ENCODE data around the gene ALPI. TPM values are rescaled to one million over a fixed set of nuclear protein-coding genes. Genes with fewer than 3 reads are reported as not detected.

ALPI gene
- total RNA-seq, 1 experiment from 2014 or later: not detected

DNA sequence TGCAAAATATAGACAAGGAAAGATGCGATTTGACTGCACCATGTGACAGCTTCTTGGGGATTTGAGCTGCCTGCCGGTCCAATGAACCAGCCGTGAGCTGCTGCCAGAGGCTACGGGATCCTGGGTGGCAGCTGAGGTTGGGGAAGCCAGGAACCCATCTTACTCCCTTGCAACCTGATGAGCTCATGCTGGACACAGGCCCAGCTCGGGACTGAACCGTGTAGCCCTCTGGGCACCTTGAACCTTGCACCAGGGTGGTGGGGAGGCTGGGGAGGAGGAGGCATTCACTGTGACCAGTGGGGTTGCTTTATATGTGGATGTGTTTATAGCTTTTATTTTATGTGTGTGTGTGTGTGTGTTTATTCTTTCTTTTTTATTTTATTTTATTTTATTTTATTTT lies 9.1 kb downstream of the ALPI start (continued):
- TF ChIP-seq ZNF274 (IDR thresholded peaks at IDR 0.05; ENCODE audit: low read depth, low read length): no peak
- TF ChIP-seq, protein P1, sequence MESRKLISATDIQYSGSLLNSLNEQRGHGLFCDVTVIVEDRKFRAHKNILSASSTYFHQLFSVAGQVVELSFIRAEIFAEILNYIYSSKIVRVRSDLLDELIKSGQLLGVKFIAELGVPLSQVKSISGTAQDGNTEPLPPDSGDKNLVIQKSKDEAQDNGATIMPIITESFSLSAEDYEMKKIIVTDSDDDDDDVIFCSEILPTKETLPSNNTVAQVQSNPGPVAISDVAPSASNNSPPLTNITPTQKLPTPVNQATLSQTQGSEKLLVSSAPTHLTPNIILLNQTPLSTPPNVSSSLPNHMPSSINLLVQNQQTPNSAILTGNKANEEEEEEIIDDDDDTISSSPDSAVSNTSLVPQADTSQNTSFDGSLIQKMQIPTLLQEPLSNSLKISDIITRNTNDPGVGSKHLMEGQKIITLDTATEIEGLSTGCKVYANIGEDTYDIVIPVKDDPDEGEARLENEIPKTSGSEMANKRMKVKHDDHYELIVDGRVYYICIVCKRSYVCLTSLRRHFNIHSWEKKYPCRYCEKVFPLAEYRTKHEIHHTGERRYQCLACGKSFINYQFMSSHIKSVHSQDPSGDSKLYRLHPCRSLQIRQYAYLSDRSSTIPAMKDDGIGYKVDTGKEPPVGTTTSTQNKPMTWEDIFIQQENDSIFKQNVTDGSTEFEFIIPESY (IDR thresholded peaks at IDR 0.05; ENCODE audit: extremely low read depth, insufficient replicate concordance, low read length): no peak
- TF ChIP-seq EZH2phosphoT487 (IDR thresholded peaks at IDR 0.05; ENCODE audit: borderline replicate concordance): no peak
- no peak for TF ChIP-seq POLR2A (IDR thresholded peaks at IDR 0.05; ENCODE audit: borderline replicate concordance, extremely low read depth, insufficient read depth, insufficient read length)

- intact Hi-C loops (cut with micrococcal nuclease): no loop called here
- H3K27ac ChIP-seq (ENCODE audit: low read depth, low read length): no peak overlapping the region
- H3K4me3 ChIP-seq (replicated peaks in 1 of 2; ENCODE audit: low read depth in 1 of 2, low read length in 2 of 2): no peak overlapping the region
- H3K4me1 ChIP-seq (ENCODE audit: control insufficient read depth in 1 of 2, insufficient read depth in 2 of 2, low read length in 2 of 2): no peaks in the 10 kb centered on the region
- RAD21 ChIA-PET (ENCODE audit: low non-redundant PET in 1 of 2, low total read pairs in 2 of 2, uncharacterized antibody in 2 of 2, unreplicated experiment in 2 of 2): no interaction called here
- no peak overlapping the region for H3K4me2 ChIP-seq (ENCODE audit: low read length)
- no peak overlapping the region for H3K9ac ChIP-seq (ENCODE audit: low read length)
- DNase-seq (ENCODE audit: low read depth, low spot score) (no peak), ATAC-seq (no peak)
- BruUV-seq (replicated peaks): no TSS peak
- CTCF ChIA-PET: no interaction called here
- no peaks in the 10 kb centered on the region for H3K27me3 ChIP-seq (ENCODE audit: insufficient read depth, low read length)
- no peaks in the 10 kb centered on the region for H4K20me1 ChIP-seq (ENCODE audit: insufficient read depth)
- H3K36me3 ChIP-seq (ENCODE audit: control insufficient read depth in 1 of 2, insufficient read depth in 2 of 2, low read length in 2 of 2): no peaks in the 10 kb centered on the region
- no peak overlapping the region for H2AFZ ChIP-seq (ENCODE audit: low read depth, low read length, poor library complexity, severe bottlenecking)
- POLR2A ChIA-PET: no interaction called here
- H3K9me2 ChIP-seq (ENCODE audit: insufficient read depth): no peaks in the 10 kb centered on the region
- H3K79me2 ChIP-seq (ENCODE audit: insufficient read depth, low read length): no peaks in the 10 kb centered on the region
- no peaks in the 10 kb centered on the region for H3K9me3 ChIP-seq (ENCODE audit: control insufficient read depth in 1 of 2, insufficient read depth in 1 of 2, low read depth in 1 of 2, low read length in 2 of 2)
- TF ChIP-seq JUND (IDR thresholded peaks at IDR 0.05) (no peak), FOSL1 (IDR thresholded peaks at IDR 0.05; ENCODE audit: low read depth) (no peak), ELF1 (IDR thresholded peaks at IDR 0.05; ENCODE audit: borderline replicate concordance, low read depth) (no peak), POLR2AphosphoS5 (IDR thresholded peaks at IDR 0.05; ENCODE audit: low read depth, low read length) (no peak), REST (IDR thresholded peaks at IDR 0.05; ENCODE audit: low read depth) (no peak), ZFX (IDR thresholded peaks at IDR 0.05) (no peak), SRF (IDR thresholded peaks at IDR 0.05; ENCODE audit: low read depth) (no peak), EZH2phosphoT487 (IDR thresholded peaks at IDR 0.05; ENCODE audit: borderline replicate concordance) (no peak), ZNF274 (IDR thresholded peaks at IDR 0.05; ENCODE audit: low read depth, low read length) (no peak), EGR1 (IDR thresholded peaks at IDR 0.05; ENCODE audit: low read depth) (no peak), POLR2A (IDR thresholded peaks at IDR 0.05; ENCODE audit: borderline replicate concordance, extremely low read depth, insufficient read depth, insufficient read length) (no peak), SP1 (IDR thresholded peaks at IDR 0.05; ENCODE audit: low read depth) (no peak), EZH2 (IDR thresholded peaks at IDR 0.05) (no peak), YY1 (IDR thresholded peaks at IDR 0.05; ENCODE audit: extremely low read depth, insufficient replicate concordance, low read depth, low read length) (no peak), TCF7L2 (IDR thresholded peaks at IDR 0.05; ENCODE audit: borderline replicate concordance, extremely low read depth, insufficient read depth, insufficient read length) (no peak)
- TF ChIP-seq, protein P1 (IDR thresholded peaks at IDR 0.05; ENCODE audit: extremely low read depth, insufficient replicate concordance, low read length): no peak
- TF ChIP-seq, protein P2, sequence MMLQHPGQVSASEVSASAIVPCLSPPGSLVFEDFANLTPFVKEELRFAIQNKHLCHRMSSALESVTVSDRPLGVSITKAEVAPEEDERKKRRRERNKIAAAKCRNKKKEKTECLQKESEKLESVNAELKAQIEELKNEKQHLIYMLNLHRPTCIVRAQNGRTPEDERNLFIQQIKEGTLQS (IDR thresholded peaks at IDR 0.05): no peak
Observed at GRCh38 chr2:232466221-232466620, 10.3 kb downstream of the ALPI start.

All from HCT116 (cell line).